HepG2 (cell line): ENCODE results near the gene CLASP1. TPM values are rescaled to one million over a fixed set of nuclear protein-coding genes. Genes with fewer than 3 reads are reported as not detected.

Experiments
- ARNT ChIP-seq: fragments of 450-650 bp; IDR thresholded peaks from 2 replicates; pipeline ENCODE4 v1.6.1; 2017
- ETV5 ChIP-seq: IDR thresholded peaks from 2 replicates; pipeline ENCODE4 v1.6.1; 2018; ENCODE audit warnings: missing biosample characterization, missing genetic modification reagents, inconsistent platforms, borderline replicate concordance
- HDAC2 ChIP-seq: sonication (generic); formaldehyde crosslinking; IDR thresholded peaks from 2 replicates; pipeline ENCODE4 v1.4.0; 2020; ENCODE audit warnings: missing genetic modification reagents
- KAT8 ChIP-seq: IDR thresholded peaks from 2 replicates; pipeline ENCODE4 v1.6.1; 2016; ENCODE audit warnings: missing genetic modification reagents, missing compliant biosample characterization
- KDM5A ChIP-seq: fragments of 200-600 bp; sonication (generic); IDR thresholded peaks from 2 replicates; pipeline ENCODE4 v1.7.0; 2018; ENCODE audit warnings: antibody characterized with exemption, mild to moderate bottlenecking, low read length, borderline replicate concordance
- MATR3 ChIP-seq: sonication (generic); formaldehyde crosslinking; IDR thresholded peaks from 2 replicates; pipeline ENCODE4 v1.4.0; 2020; ENCODE audit warnings: missing genetic modification reagents
- NONO ChIP-seq, 2 experiments: fragments of 450-650 bp in 1 of 2; sonication (generic) in 1 of 2; formaldehyde crosslinking in 1 of 2; IDR thresholded peaks in 1 of 2; conservative IDR thresholded peaks in 1 of 2; 2 replicates each; pipeline versions ENCODE4 v1.6.1 to v1.8.0; 2017 to 2022; ENCODE audit warnings: mild to moderate bottlenecking in 1 of 2, missing genetic modification reagents in 1 of 2, moderate library complexity in 1 of 2
- SATB2 ChIP-seq: sonication (generic); formaldehyde crosslinking; IDR thresholded peaks from 2 replicates; pipeline ENCODE4 v1.5.0; 2020; ENCODE audit warnings: missing genetic modification reagents
- SIX4 ChIP-seq: sonication (generic); formaldehyde crosslinking; IDR thresholded peaks from 2 replicates; pipeline ENCODE4 v1.4.0; 2020; ENCODE audit warnings: missing genetic modification reagents
- TEAD2 ChIP-seq: sonication (generic); formaldehyde crosslinking; IDR thresholded peaks from 2 replicates; pipeline ENCODE4 v1.9.0; 2021; ENCODE audit warnings: missing genetic modification reagents
- XBP1 ChIP-seq: sonication (generic); formaldehyde crosslinking; IDR thresholded peaks from 2 replicates; pipeline ENCODE4 v1.5.0; 2020; ENCODE audit warnings: missing genetic modification reagents
- ZBED4 ChIP-seq: sonication (generic); formaldehyde crosslinking; IDR thresholded peaks from 2 replicates; pipeline ENCODE4 v1.4.0; 2020; ENCODE audit warnings: missing genetic modification reagents, borderline replicate concordance
- ZNF24 ChIP-seq: fragments of 450-650 bp; IDR thresholded peaks from 2 replicates; pipeline ENCODE4 v1.6.1; 2017; ENCODE audit warnings: antibody characterized with exemption, mild to moderate bottlenecking
- ZNF547 ChIP-seq: sonication (generic); formaldehyde crosslinking; IDR thresholded peaks from 2 replicates; pipeline ENCODE4 v1.5.1; 2020; ENCODE audit warnings: mild to moderate bottlenecking, missing genetic modification reagents
- ZNF614 ChIP-seq: IDR thresholded peaks from 2 replicates; pipeline ENCODE4 v1.6.1; 2018; ENCODE audit warnings: missing biosample characterization, missing genetic modification reagents, inconsistent platforms, borderline replicate concordance
- ZNF615 ChIP-seq: sonication (generic); formaldehyde crosslinking; IDR thresholded peaks from 2 replicates; pipeline ENCODE4 v1.5.0; 2020; ENCODE audit warnings: mild to moderate bottlenecking, missing genetic modification reagents, borderline replicate concordance
- ZNF772 ChIP-seq: sonication (generic); formaldehyde crosslinking; IDR thresholded peaks from 2 replicates; pipeline ENCODE4 v1.5.0; 2020; ENCODE audit warnings: mild to moderate bottlenecking, missing genetic modification reagents
- ZNF784 ChIP-seq: sonication (generic); formaldehyde crosslinking; IDR thresholded peaks from 2 replicates; pipeline ENCODE4 v1.5.1; 2020; ENCODE audit warnings: missing genetic modification reagents, mild to moderate bottlenecking, borderline replicate concordance
- ZNF850 ChIP-seq: sonication (generic); formaldehyde crosslinking; conservative IDR thresholded peaks from 2 replicates; pipeline ENCODE4 v1.9.0; 2021; ENCODE audit warnings: mild to moderate bottlenecking, missing genetic modification reagents
- polyA plus RNA-seq, 8 experiments: library from polyadenylated mRNA; depleted of rRNA in 3 of 8; stranded (reverse) in 7 of 8; unstranded in 1 of 8; fragments of >200 nt; fragmentation: Illumina TruSeq in 4 of 8; extraction: Trizol in 4 of 8; gene quantifications; 2 replicates each; pipeline versions ENCODE4 v1.2.1 to v1.2.3, GENCODE V29; 2011 to 2016; ENCODE audit warnings: low read depth in 4 of 8, missing spikeins in 1 of 8, mixed read lengths in 1 of 8; ENCODE audit not compliant: insufficient read depth in 1 of 8
- total RNA-seq, 5 experiments: library from RNA; depleted of rRNA; stranded (reverse); fragments of >200 nt; fragmentation: Illumina TruSeq; extraction: Trizol; gene quantifications; 2 replicates each; pipeline ENCODE4 v1.2.3, GENCODE V29; 2016; ENCODE audit warnings: low read depth in 1 of 5
- TF ChIP-seq, protein P1 (sequence below): sonication (generic); formaldehyde crosslinking; conservative IDR thresholded peaks from 2 replicates; pipeline ENCODE4 v1.4.0; 2020; ENCODE audit warnings: missing genetic modification reagents
- TF ChIP-seq, protein P2 (sequence below): sonication (generic); formaldehyde crosslinking; IDR thresholded peaks from 2 replicates; pipeline ENCODE4 v1.5.1; 2020; ENCODE audit warnings: mild to moderate bottlenecking, moderate library complexity, missing genetic modification reagents

CLASP1 gene
- total and polyA plus RNA-seq, 2 of the 13 experiments (the other 11 are each of a cell fraction or from before 2014, with no cell fraction given): 11.7 to 47.9 TPM

- no peak for TF ChIP-seq ZNF784 (CRISPR knock-in tag)
- peak; percentile 98 for TF ChIP-seq KDM5A
- peak; percentile 19; the same call in 1 of the 2 replicates for TF ChIP-seq SIX4
- TF ChIP-seq TEAD2 (CRISPR knock-in tag): no peak
- peak; percentile 93 for TF ChIP-seq ETV5 (CRISPR knock-in tag)
- TF ChIP-seq, protein P1, sequence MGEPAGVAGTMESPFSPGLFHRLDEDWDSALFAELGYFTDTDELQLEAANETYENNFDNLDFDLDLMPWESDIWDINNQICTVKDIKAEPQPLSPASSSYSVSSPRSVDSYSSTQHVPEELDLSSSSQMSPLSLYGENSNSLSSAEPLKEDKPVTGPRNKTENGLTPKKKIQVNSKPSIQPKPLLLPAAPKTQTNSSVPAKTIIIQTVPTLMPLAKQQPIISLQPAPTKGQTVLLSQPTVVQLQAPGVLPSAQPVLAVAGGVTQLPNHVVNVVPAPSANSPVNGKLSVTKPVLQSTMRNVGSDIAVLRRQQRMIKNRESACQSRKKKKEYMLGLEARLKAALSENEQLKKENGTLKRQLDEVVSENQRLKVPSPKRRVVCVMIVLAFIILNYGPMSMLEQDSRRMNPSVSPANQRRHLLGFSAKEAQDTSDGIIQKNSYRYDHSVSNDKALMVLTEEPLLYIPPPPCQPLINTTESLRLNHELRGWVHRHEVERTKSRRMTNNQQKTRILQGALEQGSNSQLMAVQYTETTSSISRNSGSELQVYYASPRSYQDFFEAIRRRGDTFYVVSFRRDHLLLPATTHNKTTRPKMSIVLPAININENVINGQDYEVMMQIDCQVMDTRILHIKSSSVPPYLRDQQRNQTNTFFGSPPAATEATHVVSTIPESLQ (CRISPR knock-in tag): peak; percentile 76; the same call in 1 of the 2 replicates
- TF ChIP-seq SATB2 (CRISPR knock-in tag): peak; percentile 72; the same call in 1 of the 2 replicates
- TF ChIP-seq NONO (IDR thresholded peaks at IDR 0.05): no peak
- peak; percentile 25; the same call in 1 of the 2 replicates for TF ChIP-seq NONO (CRISPR knock-in tag; conservative IDR thresholded peaks at IDR 0.05)
- peak; percentile 17; the same call in 1 of the 2 replicates for TF ChIP-seq ZNF850 (CRISPR knock-in tag)
- TF ChIP-seq MATR3: no peak
- peak; percentile 47; the same call in 1 of the 2 replicates for TF ChIP-seq ZNF24
- peak; percentile 81 for TF ChIP-seq ZBED4 (CRISPR knock-in tag)
- 0 out of 2 replicates have a peak, but pooled peaks have one; percentile 21 for TF ChIP-seq ZNF615
- TF ChIP-seq ARNT: no peak
- TF ChIP-seq ZNF614 (CRISPR knock-in tag): peak; percentile 69; the same call in 1 of the 2 replicates
- peak; percentile 97 for TF ChIP-seq KAT8 (CRISPR knock-in tag)
- TF ChIP-seq, protein P2, sequence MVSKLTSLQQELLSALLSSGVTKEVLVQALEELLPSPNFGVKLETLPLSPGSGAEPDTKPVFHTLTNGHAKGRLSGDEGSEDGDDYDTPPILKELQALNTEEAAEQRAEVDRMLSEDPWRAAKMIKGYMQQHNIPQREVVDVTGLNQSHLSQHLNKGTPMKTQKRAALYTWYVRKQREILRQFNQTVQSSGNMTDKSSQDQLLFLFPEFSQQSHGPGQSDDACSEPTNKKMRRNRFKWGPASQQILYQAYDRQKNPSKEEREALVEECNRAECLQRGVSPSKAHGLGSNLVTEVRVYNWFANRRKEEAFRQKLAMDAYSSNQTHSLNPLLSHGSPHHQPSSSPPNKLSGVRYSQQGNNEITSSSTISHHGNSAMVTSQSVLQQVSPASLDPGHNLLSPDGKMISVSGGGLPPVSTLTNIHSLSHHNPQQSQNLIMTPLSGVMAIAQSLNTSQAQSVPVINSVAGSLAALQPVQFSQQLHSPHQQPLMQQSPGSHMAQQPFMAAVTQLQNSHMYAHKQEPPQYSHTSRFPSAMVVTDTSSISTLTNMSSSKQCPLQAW (CRISPR knock-in tag): no peak; the same call in 1 of the 2 replicates
- peak; percentile 96 for TF ChIP-seq ZNF772 (CRISPR knock-in tag)
- TF ChIP-seq HDAC2: peak; percentile 71
- TF ChIP-seq ZNF547 (CRISPR knock-in tag): peak; percentile 18; the same call in 1 of the 2 replicates
- peak; percentile 89; the same call in 1 of the 2 replicates for TF ChIP-seq XBP1 (CRISPR knock-in tag)
Observed at GRCh38 chr2:121649596-121650314, 493 bp upstream of the CLASP1 start (continued).
